ENCODE measurements around the gene PTPRG.

- TF ChIP-seq POLR2A (IDR thresholded peaks at IDR 0.05; ENCODE audit: low read depth, low read length): no peak
- peak; percentile 75 to 84 for TF ChIP-seq CTCF (IDR thresholded peaks at IDR 0.05; ENCODE audit: extremely low read depth in 1 of 2, insufficient read depth in 1 of 2, low read depth in 1 of 2, low read length in 2 of 2)
These were observed 627.5 kb downstream of the PTPRG start for GRCh38 chr3:62188681-62189375.
